PC-9 (cell line): Measurements from ENCODE around the gene RNF114. TPM values are rescaled to one million over a fixed set of nuclear protein-coding genes. Genes with fewer than 3 reads are reported as not detected.
A peak's percentile ranks its signal among the peaks of the same experiment; 100 is the strongest.
"Not testable (repeated sequence)": the region's sequence is repeated elsewhere in the genome, so short reads cannot be mapped to it uniquely, and the experiment has no call there.

Experiments used
- BruUV-seq: library from RNA; stranded (reverse); fragments of 400-500 nt; replicated peaks from 2 replicates; lab custom pipeline; 2021; lab: Mats Ljungman, UMichigan
- CTCF ChIA-PET: fragments of 300-600 bp; sonication (Branson Sonifier 250); formaldehyde crosslinking; loops from one replicate; lab custom pipeline; 2022; ENCODE audit warnings: antibody characterized with exemption; lab: Charles Lee
- POLR2A ChIA-PET: fragments of 300-600 bp; sonication (Branson Sonifier 250); formaldehyde crosslinking; loops from one replicate; lab custom pipeline; 2022; ENCODE audit warnings: antibody characterized with exemption; ENCODE audit not compliant: unreplicated experiment; lab: Charles Lee
- DNase-seq, 2 experiments: peaks; one replicate each; pipeline versions ENCODE4 v3.0.0 to v3.0.0-alpha.2; 2015 to 2022; ENCODE audit warnings: mixed read lengths in 1 of 2
- H2AFZ ChIP-seq: fragments of 200-600 bp; sonication (generic); 2 replicates; pipeline ENCODE4 v1.8.1; 2017; ENCODE audit warnings: antibody characterized with exemption
- H3F3A ChIP-seq: fragments of 200-600 bp; sonication (generic); 2 replicates; pipeline ENCODE4 v1.8.1; 2017; ENCODE audit warnings: antibody characterized with exemption, mild to moderate bottlenecking, low read depth; ENCODE audit not compliant: insufficient read depth
- H3K27ac ChIP-seq: fragments of 200-600 bp; sonication (generic); 2 replicates; pipeline ENCODE4 v1.6.1; 2016; ENCODE audit warnings: mixed run types
- H3K27me3 ChIP-seq: fragments of 200-600 bp; sonication (generic); 2 replicates; pipeline ENCODE4 v1.6.1; 2016; ENCODE audit warnings: low read depth, mixed run types; ENCODE audit not compliant: insufficient read depth
- H3K36me3 ChIP-seq: fragments of 200-600 bp; sonication (generic); 2 replicates; pipeline ENCODE4 v1.6.1; 2016; ENCODE audit warnings: low read depth, mixed run types
- H3K4me1 ChIP-seq: fragments of 200-600 bp; sonication (generic); replicated peaks from 2 replicates; pipeline ENCODE4 v1.6.1; 2016; ENCODE audit warnings: mixed run types; ENCODE audit not compliant: insufficient read depth
- H3K4me2 ChIP-seq: fragments of 200-600 bp; sonication (generic); 2 replicates; pipeline ENCODE4 v1.6.1; 2017; ENCODE audit warnings: mixed run types
- H3K4me3 ChIP-seq: fragments of 200-600 bp; sonication (generic); 2 replicates; pipeline ENCODE4 v1.6.1; 2016; ENCODE audit warnings: mixed run types
- H3K79me2 ChIP-seq: fragments of 200-600 bp; sonication (generic); 2 replicates; pipeline ENCODE4 v1.6.1; 2017; ENCODE audit warnings: low read depth, mixed run types
- H3K9me2 ChIP-seq: fragments of 200-600 bp; sonication (generic); 2 replicates; pipeline ENCODE4 v1.8.1; 2017; ENCODE audit warnings: mild to moderate bottlenecking; ENCODE audit not compliant: insufficient read depth
- H3K9me3 ChIP-seq: fragments of 200-600 bp; sonication (generic); 2 replicates; pipeline ENCODE4 v1.8.1; 2016; ENCODE audit warnings: low read depth; ENCODE audit not compliant: insufficient read depth
- H4K20me1 ChIP-seq: fragments of 200-600 bp; sonication (generic); 2 replicates; pipeline ENCODE4 v1.8.1; 2017; ENCODE audit not compliant: insufficient read depth
- CTCF ChIP-seq: fragments of 200-600 bp; sonication (generic); conservative IDR thresholded peaks from 2 replicates; pipeline ENCODE4 v1.6.1; 2017; ENCODE audit warnings: mixed run types, antibody characterized with exemption, mild to moderate bottlenecking, moderate library complexity
- EZH2 ChIP-seq: fragments of 200-600 bp; sonication (generic); IDR thresholded peaks from 2 replicates; pipeline ENCODE4 v1.8.0; 2017; ENCODE audit warnings: antibody characterized with exemption, low read depth
- intact Hi-C: fragments of 100-400 bp; cut with micrococcal nuclease; formaldehyde crosslinking; loops from one replicate; pipeline ENCODE4 v1.10.0; 2022; ENCODE audit not compliant: unreplicated experiment
- total RNA-seq: library from RNA; stranded (reverse); gene quantifications from 2 replicates; pipeline ENCODE4 v1.2.3, GENCODE V29; 2021

RNF114 gene
- total RNA-seq, 1 experiment from 2014 or later = 92.5 TPM

- no peak for DNase-seq
- peaks cover 45% of the 10 kb centered on the region for H4K20me1 ChIP-seq
- peaks cover 56% of the 10 kb centered on the region for H3F3A ChIP-seq
- no peaks in the 10 kb centered on the region for H3K9me2 ChIP-seq
- no TSS peak for BruUV-seq
- H3K27me3 ChIP-seq = no peaks in the 10 kb centered on the region
- TF ChIP-seq CTCF (no peak), EZH2 (no peak)
- peaks cover 15% of the 10 kb centered on the region for H3K79me2 ChIP-seq
- no peak overlapping the region for H3K4me2 ChIP-seq
- no peaks in the 10 kb centered on the region for H3K4me1 ChIP-seq
- H2AFZ ChIP-seq = no peak overlapping the region
- H3K36me3 ChIP-seq = peaks cover 61% of the 10 kb centered on the region
- H3K9me3 ChIP-seq = no peaks in the 10 kb centered on the region
- ChIA-PET CTCF (no interaction called here), POLR2A (no interaction called here)
- H3K27ac ChIP-seq = peak overlapping the region; percentile 37
- no peak overlapping the region for H3K4me3 ChIP-seq
- intact Hi-C loops = no loop called here
These were observed 15.0 kb downstream of the RNF114 start for GRCh38 chr20:49951151-49951550.

- Histone ChIP-seq H3K4me2 (no peak overlapping the region), H3K27me3 (no peaks in the 10 kb centered on the region), H3K4me3 (no peak overlapping the region), H3K79me2 (peaks cover 3% of the 10 kb centered on the region; the same call in 1 of the 2 replicates), H3K9me2 (no peaks in the 10 kb centered on the region), H4K20me1 (peaks cover 25% of the 10 kb centered on the region), H3K9me3 (no peaks in the 10 kb centered on the region), H3K4me1 (no peaks in the 10 kb centered on the region), H3K27ac (no peak overlapping the region), H3K36me3 (peaks cover 36% of the 10 kb centered on the region), H2AFZ (no peak overlapping the region), H3F3A (peaks cover 45% of the 10 kb centered on the region)
- ChIA-PET POLR2A (no interaction called here), CTCF (no interaction called here)
- TF ChIP-seq CTCF = no peak
- TF ChIP-seq EZH2 = no peak
- intact Hi-C loops = no loop called here
- no peak for DNase-seq
- BruUV-seq = no TSS peak
These were observed 19.0 kb downstream of the RNF114 start for GRCh38 chr20:49955167-49955566.

DNA sequence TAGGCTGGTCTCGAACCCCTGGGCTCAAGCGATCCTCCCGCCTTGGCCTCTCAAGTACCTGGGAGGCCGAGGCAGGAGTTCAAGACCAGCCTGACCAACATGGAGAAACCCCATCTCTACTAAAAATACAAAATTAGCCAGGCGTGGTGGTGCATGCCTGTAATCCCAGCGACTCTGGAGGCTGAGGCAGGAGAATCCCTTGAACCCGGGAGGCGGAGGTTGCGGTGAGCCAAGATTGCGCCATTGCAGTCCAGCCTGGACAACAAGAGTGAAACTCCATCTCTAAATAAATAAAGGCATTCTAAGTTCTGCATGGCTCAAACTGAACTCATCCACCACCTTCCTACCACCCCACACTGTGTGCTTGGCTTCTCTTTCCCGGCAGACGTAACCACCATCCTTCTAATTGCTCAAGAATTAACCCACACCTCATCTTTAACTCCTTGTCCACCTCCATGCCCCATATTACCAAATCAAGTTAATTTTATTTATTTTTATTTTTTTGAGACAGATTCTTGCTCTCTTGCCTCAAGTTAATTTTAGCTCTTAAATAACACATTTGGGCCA, 19.7 kb downstream of the RNF114 start:
- Histone ChIP-seq H4K20me1 (peaks cover 21% of the 10 kb centered on the region), H3F3A (peaks cover 39% of the 10 kb centered on the region), H3K36me3 (peaks cover 34% of the 10 kb centered on the region)
- H3K9me3 ChIP-seq, H3K27me3 ChIP-seq, H3K4me1 ChIP-seq, BruUV-seq, H3K27ac ChIP-seq, H3K4me2 ChIP-seq, H3K79me2 ChIP-seq, intact Hi-C loops, H3K4me3 ChIP-seq, H3K9me2 ChIP-seq, DNase-seq, CTCF ChIA-PET, H2AFZ ChIP-seq: not testable (repeated sequence)
- POLR2A ChIA-PET = interaction anchor here (0.6 kb wide), 1 partner anchor 404 kb away, joined by 3 read pairs; no protein-coding TSS in a partner anchor

- intact Hi-C loops = no loop called here
- Histone ChIP-seq H3K9me3 (no peaks in the 10 kb centered on the region), H3K4me1 (no peaks in the 10 kb centered on the region), H3K27me3 (no peaks in the 10 kb centered on the region), H3K79me2 (no peaks in the 10 kb centered on the region), H4K20me1 (peaks cover 15% of the 10 kb centered on the region; the same call in 1 of the 2 replicates), H2AFZ (no peak overlapping the region), H3K27ac (no peak overlapping the region), H3K4me2 (no peak overlapping the region), H3K4me3 (no peak overlapping the region), H3K36me3 (peaks cover 34% of the 10 kb centered on the region), H3F3A (peaks cover 35% of the 10 kb centered on the region), H3K9me2 (no peaks in the 10 kb centered on the region)
- TF ChIP-seq EZH2 = no peak
- TF ChIP-seq CTCF = no peak
- no peak for DNase-seq
- POLR2A ChIA-PET = no interaction called here
- no TSS peak for BruUV-seq
- CTCF ChIA-PET = no interaction called here
These were observed 20.5 kb downstream of the RNF114 start for GRCh38 chr20:49956689-49957088.

DNA sequence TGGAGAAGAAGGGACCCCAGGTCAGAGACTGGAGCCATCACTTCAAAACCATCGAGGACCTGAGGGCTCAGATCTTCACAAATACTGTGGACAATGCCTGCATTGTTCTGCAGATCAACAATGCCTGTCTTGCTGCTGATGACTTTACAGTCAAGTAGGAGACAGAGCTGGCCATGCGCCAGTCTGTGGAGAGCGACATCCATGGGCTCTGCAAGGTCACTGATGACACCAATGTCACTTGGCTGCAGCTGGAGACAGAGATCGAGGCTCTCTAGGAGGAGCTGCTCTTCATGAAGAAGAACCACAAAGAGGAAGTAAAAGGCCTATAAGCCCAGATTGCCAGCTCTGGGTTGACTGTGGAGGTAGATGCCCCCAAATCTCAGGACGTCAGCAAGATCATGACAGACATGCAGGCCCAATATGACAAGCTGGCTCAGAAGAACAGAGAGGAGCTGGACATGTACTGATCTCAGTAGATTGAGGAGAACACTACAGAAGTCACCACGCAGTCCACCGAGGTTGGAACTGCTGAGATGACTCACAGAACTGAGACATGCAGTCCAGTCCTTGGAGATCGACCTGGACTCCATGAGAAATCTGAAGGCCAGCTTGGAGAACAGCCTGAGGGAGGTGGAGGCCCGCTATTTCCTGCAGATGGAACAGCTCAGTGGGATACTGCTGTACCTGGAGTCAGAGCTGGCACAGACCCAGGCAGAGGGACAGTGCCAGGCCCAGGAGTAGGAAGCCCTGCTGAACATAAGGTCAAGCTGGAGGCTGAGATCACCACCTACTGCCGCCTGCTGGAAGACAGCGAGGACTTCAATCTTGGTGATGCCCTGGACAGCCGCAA, 21.1 kb downstream of the RNF114 start:
- H3K4me2 ChIP-seq, H3K4me1 ChIP-seq, H3K4me3 ChIP-seq, H2AFZ ChIP-seq, BruUV-seq, H3K9me2 ChIP-seq, H4K20me1 ChIP-seq, DNase-seq, POLR2A ChIA-PET, H3K27ac ChIP-seq, intact Hi-C loops, H3K79me2 ChIP-seq, H3K9me3 ChIP-seq, H3K27me3 ChIP-seq: not testable (repeated sequence)
- CTCF ChIA-PET = interaction anchor here (0.5 to 1.0 kb wide), 2 partner anchors 114 to 153 kb away, joined by 3 to 5 read pairs; no protein-coding TSS in a partner anchor
- H3F3A ChIP-seq = peaks cover 29% of the 10 kb centered on the region; the same call in 1 of the 2 replicates
- H3K36me3 ChIP-seq = peaks cover 28% of the 10 kb centered on the region
